Mesothelial cell of epicardium (in vitro differentiated cells): ENCODE measurements around the gene MYRIP. TPM values are rescaled to one million over a fixed set of nuclear protein-coding genes. Genes with fewer than 3 reads are reported as not detected.

Experiments used
- DNase-seq, 2 experiments: peaks; one replicate each; pipeline ENCODE4 v3.0.0; 2021; ENCODE audit warnings: low spot score in 2 of 2; ENCODE audit not compliant: unreplicated experiment in 2 of 2
- H3K27ac Mint-ChIP-seq: 2 replicates; pipeline ENCODE4 v1.8.0; 2021; ENCODE audit warnings: mixed read lengths
- H3K27me3 Mint-ChIP-seq: 2 replicates; pipeline ENCODE4 v1.8.0; 2021; ENCODE audit warnings: low read depth, mixed read lengths
- H3K36me3 Mint-ChIP-seq: 2 replicates; pipeline ENCODE4 v1.8.0; 2021; ENCODE audit warnings: mixed read lengths
- H3K4me1 Mint-ChIP-seq: 2 replicates; pipeline ENCODE4 v1.8.0; 2021; ENCODE audit warnings: mixed read lengths
- H3K4me3 Mint-ChIP-seq: 2 replicates; pipeline ENCODE4 v1.8.0; 2021; ENCODE audit warnings: mild to moderate bottlenecking, moderate library complexity, mixed read lengths
- H3K9me3 Mint-ChIP-seq: 2 replicates; pipeline ENCODE4 v1.8.0; 2021; ENCODE audit warnings: mixed read lengths
- total RNA-seq: library from RNA; stranded (reverse); gene quantifications from 3 replicates; pipeline ENCODE4 v1.2.1, GENCODE V29; 2021
- TF ChIP-seq, protein P1 (sequence below): fragments of 200-600 bp; sonication (generic); IDR thresholded peaks from one replicate; pipeline ENCODE4 v1.5.0; 2021; ENCODE audit warnings: antibody characterized with exemption; ENCODE audit not compliant: unreplicated experiment

Gene MYRIP
- total RNA-seq, 1 donor from 2014 or later = 0.63 TPM

DNA sequence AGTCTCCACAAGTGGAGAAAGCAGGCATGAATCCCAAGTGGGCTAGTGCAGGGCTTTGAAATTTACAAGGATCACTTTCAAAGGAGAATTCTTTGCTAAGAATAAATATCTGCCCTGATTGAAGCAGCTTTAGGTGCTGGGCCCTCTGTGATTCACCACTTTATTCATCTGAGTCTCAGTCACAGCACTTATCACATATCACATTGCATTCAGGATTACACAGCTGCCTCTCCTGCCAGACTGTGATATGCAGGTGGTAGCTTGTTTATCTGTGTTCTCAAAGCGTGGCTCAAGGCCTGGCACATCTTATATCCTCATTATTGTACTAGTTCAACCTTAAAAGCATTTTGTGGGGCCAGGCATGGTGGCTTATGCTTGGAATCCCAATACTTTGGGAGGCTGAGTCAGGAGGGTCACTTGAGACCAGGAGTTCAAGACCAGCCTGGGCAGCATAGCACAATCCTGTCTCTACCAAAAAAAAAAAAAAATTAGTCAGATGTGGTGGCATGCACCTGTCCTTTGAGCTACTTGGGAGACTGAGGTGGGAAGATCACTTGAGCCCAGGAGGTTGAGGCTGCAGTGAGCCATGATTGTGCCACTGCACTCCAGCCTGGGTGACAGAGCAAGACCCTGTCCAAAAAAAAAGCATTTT lies 343.2 kb downstream of the MYRIP start:
- TF ChIP-seq, protein P1, sequence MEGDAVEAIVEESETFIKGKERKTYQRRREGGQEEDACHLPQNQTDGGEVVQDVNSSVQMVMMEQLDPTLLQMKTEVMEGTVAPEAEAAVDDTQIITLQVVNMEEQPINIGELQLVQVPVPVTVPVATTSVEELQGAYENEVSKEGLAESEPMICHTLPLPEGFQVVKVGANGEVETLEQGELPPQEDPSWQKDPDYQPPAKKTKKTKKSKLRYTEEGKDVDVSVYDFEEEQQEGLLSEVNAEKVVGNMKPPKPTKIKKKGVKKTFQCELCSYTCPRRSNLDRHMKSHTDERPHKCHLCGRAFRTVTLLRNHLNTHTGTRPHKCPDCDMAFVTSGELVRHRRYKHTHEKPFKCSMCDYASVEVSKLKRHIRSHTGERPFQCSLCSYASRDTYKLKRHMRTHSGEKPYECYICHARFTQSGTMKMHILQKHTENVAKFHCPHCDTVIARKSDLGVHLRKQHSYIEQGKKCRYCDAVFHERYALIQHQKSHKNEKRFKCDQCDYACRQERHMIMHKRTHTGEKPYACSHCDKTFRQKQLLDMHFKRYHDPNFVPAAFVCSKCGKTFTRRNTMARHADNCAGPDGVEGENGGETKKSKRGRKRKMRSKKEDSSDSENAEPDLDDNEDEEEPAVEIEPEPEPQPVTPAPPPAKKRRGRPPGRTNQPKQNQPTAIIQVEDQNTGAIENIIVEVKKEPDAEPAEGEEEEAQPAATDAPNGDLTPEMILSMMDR = no peak
- H3K36me3 Mint-ChIP-seq = no peaks in the 10 kb centered on the region

DNA sequence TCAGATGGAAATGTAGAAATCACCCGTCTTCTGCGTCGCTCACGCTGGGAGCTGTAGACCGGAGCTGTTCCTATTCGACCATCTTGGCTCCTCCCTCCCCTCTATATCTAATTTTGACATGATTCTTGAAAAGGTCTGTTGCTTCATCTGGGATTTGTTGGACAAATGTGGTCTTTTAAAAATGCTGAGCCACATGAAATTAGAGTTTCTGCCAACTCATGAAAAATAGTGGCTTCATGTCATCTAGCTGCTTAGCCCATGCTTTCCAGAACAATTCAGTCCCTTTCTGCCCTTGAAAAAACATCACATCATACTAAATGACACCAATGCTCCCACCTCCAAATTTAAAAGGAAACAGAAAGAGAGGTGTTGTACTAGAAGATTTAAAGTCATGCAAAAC lies 351.5 kb downstream of the MYRIP start:
- TF ChIP-seq, protein P1 = no peak
- Mint-ChIP-seq H3K4me1 (no peaks in the 10 kb centered on the region), H3K4me3 (no peak overlapping the region), H3K27ac (no peak overlapping the region), H3K36me3 (no peaks in the 10 kb centered on the region), H3K27me3 (peaks cover 6% of the 10 kb centered on the region), H3K9me3 (peaks cover 23% of the 10 kb centered on the region)
- DNase-seq = no peak

More for the DNA sequence above, 343.2 kb downstream of the MYRIP start:
- no peak overlapping the region for H3K27ac Mint-ChIP-seq
- DNase-seq = no peak
- no peak overlapping the region for H3K4me3 Mint-ChIP-seq
- H3K4me1 Mint-ChIP-seq = no peaks in the 10 kb centered on the region
- H3K27me3 Mint-ChIP-seq = peaks cover 19% of the 10 kb centered on the region
- H3K9me3 Mint-ChIP-seq = no peaks in the 10 kb centered on the region

DNA sequence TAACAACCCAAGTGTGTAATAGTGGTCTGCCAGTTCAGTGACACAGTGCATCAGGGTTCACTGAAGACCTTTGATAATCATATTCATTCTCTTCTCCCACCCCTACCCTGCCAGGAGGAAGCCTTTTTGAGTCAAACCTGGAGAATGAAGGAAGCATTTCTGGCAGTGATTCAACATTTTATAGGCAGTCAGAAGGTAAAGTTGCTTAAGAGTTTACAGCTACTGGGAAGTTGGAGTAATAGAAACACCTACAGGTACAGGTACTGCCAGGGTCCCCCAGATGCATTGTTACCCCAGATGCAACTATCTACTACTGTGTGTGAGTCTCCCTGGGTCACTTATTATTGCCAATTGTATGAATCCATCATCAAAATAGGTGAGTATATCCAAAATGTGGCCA lies 353.2 kb downstream of the MYRIP start:
- peaks cover 23% of the 10 kb centered on the region for H3K9me3 Mint-ChIP-seq
- H3K27me3 Mint-ChIP-seq = peaks cover 11% of the 10 kb centered on the region
- no peaks in the 10 kb centered on the region for H3K36me3 Mint-ChIP-seq
- H3K4me3 Mint-ChIP-seq = no peak overlapping the region
- TF ChIP-seq, protein P1 = no peak
- no peak for DNase-seq
- H3K27ac Mint-ChIP-seq = no peak overlapping the region
- H3K4me1 Mint-ChIP-seq = no peaks in the 10 kb centered on the region

DNA sequence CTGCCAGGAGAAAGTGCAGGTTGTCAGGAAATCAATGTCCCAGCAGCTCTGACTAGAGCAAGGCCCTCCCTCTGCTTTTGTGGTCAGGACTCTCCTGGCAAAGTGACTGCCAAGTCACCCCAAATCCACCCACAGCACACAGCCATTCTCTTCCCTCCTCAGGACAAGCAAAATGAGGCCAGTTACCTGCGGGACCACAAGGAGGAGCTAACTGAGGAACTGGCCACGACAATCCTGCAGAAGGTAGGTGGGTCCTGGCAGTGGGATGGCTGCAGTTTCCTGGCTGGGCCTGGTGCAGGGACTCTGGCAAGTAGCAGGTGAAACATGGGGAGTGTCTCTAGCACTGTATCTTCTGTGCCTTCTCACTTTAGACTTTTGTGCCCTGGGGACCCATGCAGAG lies 357.6 kb downstream of the MYRIP start:
- no peak overlapping the region for H3K27ac Mint-ChIP-seq
- peaks cover 36% of the 10 kb centered on the region for H3K27me3 Mint-ChIP-seq

DNA sequence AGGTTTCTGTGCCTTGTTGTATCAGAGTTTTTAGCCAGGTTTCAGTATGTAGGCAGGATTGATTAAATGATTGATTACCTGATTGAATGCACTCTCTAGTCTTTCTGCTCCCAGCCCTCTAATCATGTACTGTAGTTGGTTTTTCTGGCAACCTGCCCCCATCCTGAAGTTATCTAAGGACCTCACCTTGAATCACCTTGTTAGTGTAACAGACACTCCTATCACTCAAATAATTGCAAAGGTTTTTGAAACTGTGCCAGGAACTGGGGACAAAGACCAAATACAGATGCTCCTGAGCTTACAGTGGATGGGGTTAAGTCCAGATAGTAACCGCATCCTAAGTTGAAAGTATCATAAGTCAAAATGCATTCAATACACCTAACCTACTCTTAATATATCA lies 358.5 kb downstream of the MYRIP start:
- Mint-ChIP-seq H3K4me3 (no peak overlapping the region), H3K27ac (no peak overlapping the region), H3K9me3 (no peaks in the 10 kb centered on the region), H3K4me1 (no peaks in the 10 kb centered on the region), H3K27me3 (peaks cover 44% of the 10 kb centered on the region), H3K36me3 (no peaks in the 10 kb centered on the region)
- no peak for DNase-seq
- TF ChIP-seq, protein P1 = no peak

More for the DNA sequence above, 357.6 kb downstream of the MYRIP start:
- no peak for DNase-seq
- no peaks in the 10 kb centered on the region for H3K36me3 Mint-ChIP-seq
- no peak overlapping the region for H3K4me3 Mint-ChIP-seq
- H3K4me1 Mint-ChIP-seq = no peaks in the 10 kb centered on the region
- H3K9me3 Mint-ChIP-seq = no peaks in the 10 kb centered on the region
- TF ChIP-seq, protein P1 = no peak
